Natural killer cell (primary cell): ENCODE measurements around the gene OR5B3. TPM values are rescaled to one million over a fixed set of nuclear protein-coding genes. Genes with fewer than 3 reads are reported as not detected.

Source experiments
- ATAC-seq, 3 donors: fragments of 150-1000 bp in 2 of 3; fragments of 200-7000 bp in 1 of 3; cut with Tn5 transposase; 1 replicate in 1 of 3; 2 replicates in 2 of 3; pipeline ENCODE4 v1.10.0; 2021; ENCODE audit warnings: mild to moderate bottlenecking in 2 of 3, moderate library complexity in 2 of 3
- DNase-seq, 2 donors: peaks; one replicate each; pipeline versions ENCODE4 v3.0.0 to v3.0.0-alpha.2; 2013 to 2021; ENCODE audit warnings: mixed read lengths in 1 of 2
- H3K27ac ChIP-seq: one replicate; pipeline ENCODE4 v1.5.1; 2013; ENCODE audit warnings: mild to moderate bottlenecking, low read length
- H3K27me3 ChIP-seq: one replicate; pipeline ENCODE4 v1.6.1; 2013; ENCODE audit warnings: low read length; ENCODE audit not compliant: control insufficient read depth, insufficient read depth
- H3K36me3 ChIP-seq: one replicate; pipeline ENCODE4 v1.6.1; 2013; ENCODE audit warnings: low read length; ENCODE audit not compliant: control insufficient read depth, insufficient read depth
- H3K4me1 ChIP-seq: one replicate; pipeline ENCODE4 v1.6.1; 2013; ENCODE audit warnings: low read length; ENCODE audit not compliant: control insufficient read depth, insufficient read depth
- H3K4me3 ChIP-seq: one replicate; pipeline ENCODE4 v1.5.1; 2013; ENCODE audit warnings: low read length
- H3K9me3 ChIP-seq: one replicate; pipeline ENCODE4 v1.6.1; 2013; ENCODE audit warnings: low read length; ENCODE audit not compliant: control insufficient read depth, insufficient read depth
- H3K27ac Mint-ChIP-seq, 2 donors: one replicate each; pipeline ENCODE4 v1.8.0; 2022; ENCODE audit warnings: mild to moderate bottlenecking in 2 of 2, mixed read lengths in 2 of 2, moderate library complexity in 1 of 2
- H3K27me3 Mint-ChIP-seq, 2 donors: one replicate each; pipeline ENCODE4 v1.8.0; 2022; ENCODE audit warnings: low read depth in 2 of 2, mixed read lengths in 2 of 2
- H3K36me3 Mint-ChIP-seq: one replicate; pipeline ENCODE4 v1.8.0; 2022; ENCODE audit warnings: mixed read lengths
- H3K4me1 Mint-ChIP-seq, 2 donors: one replicate each; pipeline ENCODE4 v1.8.0; 2022; ENCODE audit warnings: mixed read lengths in 2 of 2
- H3K4me3 Mint-ChIP-seq: one replicate; pipeline ENCODE4 v1.8.0; 2022; ENCODE audit warnings: mild to moderate bottlenecking, moderate library complexity, mixed read lengths
- H3K9me3 Mint-ChIP-seq, 2 donors: one replicate each; pipeline ENCODE4 v1.8.0; 2022; ENCODE audit warnings: mixed read lengths in 2 of 2
- WGBS: methylation state at CpG from one replicate; pipeline ENCODE4 v1.1.7; 2013; ENCODE audit warnings: missing lambda C conversion rate; ENCODE audit not compliant: insufficient coverage; 5-methylcytosine and 5-hydroxymethylcytosine counted together
- intact Hi-C: fragments of 100-400 bp; cut with micrococcal nuclease; formaldehyde crosslinking; loops from one replicate; pipeline ENCODE4 v1.14.2; 2022
- total RNA-seq, 4 donors: library from RNA; stranded (reverse); fragments of 120-200 nt in 1 of 4; gene quantifications; one replicate each; pipeline versions ENCODE4 v1.2.3 to v1.2.4, GENCODE V29; 2013 to 2022
- TF ChIP-seq, protein P1 (sequence below): fragments of 200-600 bp; IDR thresholded peaks from one replicate; pipeline ENCODE4 v1.8.0; 2022; ENCODE audit warnings: antibody characterized with exemption

Gene OR5B3
- total RNA-seq: not detected
- not detected for total RNA-seq (2013)

GRCh38 chr11:58406774-58407173 is at the start of gene OR5B3:
Gene OR5B3, minus strand, starts transcription at chr11:58406874. Its CDS starts 3,465 bp downstream, at chr11:58403409.
- peaks cover 6% of the 10 kb centered on the region in 2 donors for H3K9me3 Mint-ChIP-seq
- no CpG with 5 or more reads among the region's 1 CpG for WGBS

DNA sequence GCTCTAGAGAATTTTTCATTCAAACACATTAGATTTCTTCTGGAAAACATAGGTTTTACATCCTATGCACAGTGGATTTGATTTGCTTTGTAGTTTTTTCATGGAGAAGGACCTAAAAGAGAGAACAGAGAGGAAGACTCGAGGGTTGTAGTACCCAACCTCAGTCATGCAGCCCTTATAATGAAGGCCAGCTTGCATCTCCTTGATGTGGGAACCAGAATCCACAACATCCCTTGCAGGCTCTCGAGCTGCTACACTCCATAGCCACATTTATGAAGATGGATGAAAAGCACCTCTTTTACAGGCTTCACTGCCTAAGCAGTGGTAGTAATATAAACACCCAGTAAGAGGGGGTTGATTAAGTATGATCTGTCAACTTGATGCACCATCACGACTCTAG is 44.9 kb upstream of the OR5B3 start:
- DNase-seq (no peak), ATAC-seq (no peak)
- Mint-ChIP-seq H3K9me3 (peaks cover 0 to 2% of the 10 kb centered on the region in 2 donors), H3K27ac (no peak overlapping the region), H3K27me3 (peaks cover 9 to 21% of the 10 kb centered on the region in 2 donors), H3K36me3 (no peaks in the 10 kb centered on the region), H3K4me1 (no peaks in the 10 kb centered on the region), H3K4me3 (no peak overlapping the region)
- peaks cover 2% of the 10 kb centered on the region for H3K27me3 ChIP-seq
- WGBS: 24% methylated on average over 2 of the region's 3 CpGs
- H3K9me3 ChIP-seq: no peaks in the 10 kb centered on the region
- H3K27ac ChIP-seq: no peak overlapping the region
- no peak overlapping the region for H3K4me3 ChIP-seq
- no peaks in the 10 kb centered on the region for H3K4me1 ChIP-seq
- H3K36me3 ChIP-seq: no peaks in the 10 kb centered on the region
- TF ChIP-seq, protein P1, sequence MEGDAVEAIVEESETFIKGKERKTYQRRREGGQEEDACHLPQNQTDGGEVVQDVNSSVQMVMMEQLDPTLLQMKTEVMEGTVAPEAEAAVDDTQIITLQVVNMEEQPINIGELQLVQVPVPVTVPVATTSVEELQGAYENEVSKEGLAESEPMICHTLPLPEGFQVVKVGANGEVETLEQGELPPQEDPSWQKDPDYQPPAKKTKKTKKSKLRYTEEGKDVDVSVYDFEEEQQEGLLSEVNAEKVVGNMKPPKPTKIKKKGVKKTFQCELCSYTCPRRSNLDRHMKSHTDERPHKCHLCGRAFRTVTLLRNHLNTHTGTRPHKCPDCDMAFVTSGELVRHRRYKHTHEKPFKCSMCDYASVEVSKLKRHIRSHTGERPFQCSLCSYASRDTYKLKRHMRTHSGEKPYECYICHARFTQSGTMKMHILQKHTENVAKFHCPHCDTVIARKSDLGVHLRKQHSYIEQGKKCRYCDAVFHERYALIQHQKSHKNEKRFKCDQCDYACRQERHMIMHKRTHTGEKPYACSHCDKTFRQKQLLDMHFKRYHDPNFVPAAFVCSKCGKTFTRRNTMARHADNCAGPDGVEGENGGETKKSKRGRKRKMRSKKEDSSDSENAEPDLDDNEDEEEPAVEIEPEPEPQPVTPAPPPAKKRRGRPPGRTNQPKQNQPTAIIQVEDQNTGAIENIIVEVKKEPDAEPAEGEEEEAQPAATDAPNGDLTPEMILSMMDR: no peak
- intact Hi-C loops: no loop called here

More at GRCh38 chr11:58406774-58407173, at the start of gene OR5B3:
- H3K27me3 Mint-ChIP-seq: peaks cover 0 to 3% of the 10 kb centered on the region in 2 donors
- Histone ChIP-seq H3K4me3 (no peak within 1 kb of the TSS), H3K36me3 (no peaks in the 10 kb centered on the region), H3K9me3 (peaks cover 3% of the 10 kb centered on the region), H3K27me3 (no peaks in the 10 kb centered on the region), H3K4me1 (no peaks in the 10 kb centered on the region), H3K27ac (no peak within 1 kb of the TSS)
- intact Hi-C loops: no loop called here
- no peak for ATAC-seq
- no peak for DNase-seq
- no peaks in the 10 kb centered on the region for H3K4me1 Mint-ChIP-seq
- TF ChIP-seq, protein P1: no peak
- no peak within 1 kb of the TSS for H3K4me3 Mint-ChIP-seq
- H3K27ac Mint-ChIP-seq: no peak within 1 kb of the TSS
- no peaks in the 10 kb centered on the region for H3K36me3 Mint-ChIP-seq

DNA sequence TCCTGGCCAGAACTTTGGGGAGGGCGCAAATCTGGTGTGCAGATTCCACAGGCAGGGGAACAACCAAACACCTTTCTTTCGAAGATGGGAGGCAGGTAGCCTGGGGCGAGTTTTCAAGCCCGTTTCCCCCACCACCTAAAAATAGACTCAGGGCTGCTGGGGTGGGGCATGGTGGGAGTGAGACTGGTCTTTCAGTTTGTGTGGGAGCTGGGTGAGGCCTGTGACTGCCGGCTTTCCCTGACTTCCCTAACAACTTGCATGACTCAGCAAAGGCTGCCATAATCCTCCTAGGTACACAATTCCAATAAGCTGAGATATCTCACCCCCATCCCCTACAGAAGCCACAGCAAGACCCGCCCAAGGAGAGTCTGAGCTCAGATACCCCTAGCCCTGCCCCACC is 39.6 kb upstream of the OR5B3 start:
- Histone ChIP-seq H3K4me3 (no peak overlapping the region), H3K27ac (no peak overlapping the region), H3K36me3 (no peaks in the 10 kb centered on the region), H3K9me3 (peaks cover 3% of the 10 kb centered on the region), H3K27me3 (no peaks in the 10 kb centered on the region), H3K4me1 (no peaks in the 10 kb centered on the region)
- DNase-seq (no peak), ATAC-seq (no peak)
- Mint-ChIP-seq H3K27me3 (peaks cover 0 to 18% of the 10 kb centered on the region in 2 donors), H3K4me3 (no peak overlapping the region), H3K27ac (no peak overlapping the region), H3K9me3 (peaks cover 0 to 2% of the 10 kb centered on the region in 2 donors), H3K4me1 (no peaks in the 10 kb centered on the region), H3K36me3 (no peaks in the 10 kb centered on the region)
- intact Hi-C loops: no loop called here
- TF ChIP-seq, protein P1: no peak
- 94% methylated on average over 5 of the region's 6 CpGs for WGBS

DNA sequence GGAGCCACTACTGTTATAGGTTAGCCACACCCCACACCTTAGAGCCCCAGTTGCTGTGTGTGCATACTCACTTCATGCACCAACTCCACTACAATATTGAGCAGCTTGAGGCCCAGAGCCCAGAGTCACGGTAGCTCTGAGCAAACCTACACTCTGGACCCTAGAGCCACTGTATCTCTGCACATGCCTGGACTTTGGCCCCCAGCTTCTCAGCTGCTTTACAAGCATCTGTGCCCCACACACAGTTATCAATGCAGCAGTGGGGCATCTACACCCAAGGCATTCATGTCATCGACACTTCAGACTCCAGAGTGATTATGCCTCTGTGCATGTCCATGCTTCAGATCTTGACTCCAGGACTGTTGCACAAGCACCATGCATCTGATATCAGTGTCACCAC is 37.6 kb upstream of the OR5B3 start:
- no peaks in the 10 kb centered on the region for H3K4me1 Mint-ChIP-seq
- 92% methylated on average over 2 of the region's 2 CpGs for WGBS
- intact Hi-C loops: no loop called here

More for the DNA sequence above, 37.6 kb upstream of the OR5B3 start:
- H3K4me3 Mint-ChIP-seq: no peak overlapping the region
- Histone ChIP-seq H3K27ac (no peak overlapping the region), H3K27me3 (no peaks in the 10 kb centered on the region), H3K4me1 (no peaks in the 10 kb centered on the region), H3K4me3 (no peak overlapping the region), H3K36me3 (no peaks in the 10 kb centered on the region), H3K9me3 (peaks cover 3% of the 10 kb centered on the region)
- no peak for ATAC-seq
- no peak for DNase-seq
- H3K27me3 Mint-ChIP-seq: peaks cover 13 to 19% of the 10 kb centered on the region in 2 donors
- peaks cover 1 to 2% of the 10 kb centered on the region in 2 donors for H3K9me3 Mint-ChIP-seq
- TF ChIP-seq, protein P1: no peak
- H3K27ac Mint-ChIP-seq: no peak overlapping the region
- H3K36me3 Mint-ChIP-seq: no peaks in the 10 kb centered on the region
